GM21737 (cell line): ENCODE measurements around the gene TNN.

ENCODE experiments used
- ATAC-seq: cut with Tn5 transposase; IDR thresholded peaks from one replicate; pipeline ENCODE4 v1.9.1; 2021; ENCODE audit warnings: mild to moderate bottlenecking, moderate library complexity; ENCODE audit not compliant: unreplicated experiment

Gene TNN

DNA sequence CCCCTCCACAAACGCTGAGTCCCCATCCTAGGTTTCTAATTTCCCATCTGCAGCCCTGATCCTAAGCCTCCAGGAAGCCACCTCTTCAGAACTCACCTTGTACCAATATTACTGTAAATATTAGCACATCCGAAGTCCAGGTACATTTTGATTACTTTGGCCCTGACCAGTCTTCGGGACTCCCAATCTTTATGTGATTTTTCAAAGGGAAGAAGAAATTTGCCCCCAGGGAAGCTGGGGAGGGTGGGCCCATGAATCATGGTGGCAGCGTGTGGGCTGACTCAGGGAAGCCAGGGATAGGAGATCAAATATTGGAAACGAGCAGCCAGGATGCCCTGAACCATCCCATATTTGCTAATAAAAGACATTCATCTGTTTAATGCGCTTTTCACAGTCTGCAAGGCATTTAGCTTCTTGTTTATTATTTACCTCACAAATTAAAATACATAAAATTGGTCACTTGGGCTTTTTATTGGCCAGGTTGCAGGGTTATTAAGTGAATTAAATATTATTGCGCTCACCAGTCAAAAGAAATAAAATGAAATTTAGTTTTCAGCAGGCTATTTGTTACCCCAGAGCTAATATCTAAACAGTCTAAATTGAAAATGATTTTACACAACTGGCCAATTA lies 78.4 kb downstream of the TNN start:
- no peak for ATAC-seq

DNA sequence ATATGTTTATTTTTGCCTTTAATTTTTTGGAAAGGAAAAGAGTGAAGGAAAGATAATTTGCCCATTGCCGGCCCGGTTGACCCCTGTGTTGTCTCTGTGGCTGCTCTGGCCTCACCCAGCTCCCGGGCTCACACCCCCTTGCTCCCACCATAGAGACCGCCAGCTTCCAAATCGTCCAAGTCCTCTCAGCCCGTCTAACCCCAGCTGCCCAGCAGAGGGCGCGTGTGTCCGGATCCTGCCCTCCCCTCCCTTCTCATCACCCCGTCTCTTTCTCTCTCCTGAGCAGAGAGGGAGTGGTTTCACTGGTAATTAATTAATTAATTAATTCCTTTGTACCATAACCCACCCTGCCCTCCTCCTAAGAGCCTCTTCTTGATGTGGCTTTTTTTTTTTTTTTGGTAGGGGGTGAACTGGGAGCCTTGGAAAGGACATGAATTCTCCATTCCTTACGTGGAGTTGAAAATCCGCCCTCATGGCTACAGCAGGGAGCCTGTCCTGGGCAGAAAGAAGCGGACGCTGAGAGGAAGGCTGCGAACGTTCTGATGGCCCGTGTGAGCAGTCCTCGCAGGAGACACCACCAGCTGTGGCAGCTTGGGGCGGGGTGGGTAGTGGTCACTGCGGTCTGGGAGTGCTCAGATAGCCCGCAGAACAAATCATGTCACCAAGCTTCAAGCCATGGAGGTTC lies 79.0 kb downstream of the TNN start:
- ATAC-seq, result no peak

DNA sequence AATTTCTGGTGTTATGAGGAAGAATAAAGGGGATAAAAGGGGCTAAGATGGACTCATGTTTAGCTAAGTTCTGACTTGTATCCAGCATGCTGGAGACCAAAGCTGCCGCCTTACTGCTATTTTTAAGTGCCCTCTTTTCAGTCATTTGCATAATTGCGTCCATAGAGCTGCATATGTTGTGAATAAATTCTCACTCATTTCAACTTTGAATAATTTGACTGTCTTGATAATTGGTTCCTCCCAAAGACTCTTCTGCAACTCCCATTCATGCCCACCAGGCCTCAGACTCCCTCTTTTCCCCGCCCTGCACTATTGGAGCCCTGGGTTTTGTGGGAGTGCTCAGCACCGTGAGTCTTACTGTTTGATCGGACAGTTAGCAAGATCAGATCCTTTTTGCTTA lies 79.9 kb downstream of the TNN start:
- no peak for ATAC-seq

DNA sequence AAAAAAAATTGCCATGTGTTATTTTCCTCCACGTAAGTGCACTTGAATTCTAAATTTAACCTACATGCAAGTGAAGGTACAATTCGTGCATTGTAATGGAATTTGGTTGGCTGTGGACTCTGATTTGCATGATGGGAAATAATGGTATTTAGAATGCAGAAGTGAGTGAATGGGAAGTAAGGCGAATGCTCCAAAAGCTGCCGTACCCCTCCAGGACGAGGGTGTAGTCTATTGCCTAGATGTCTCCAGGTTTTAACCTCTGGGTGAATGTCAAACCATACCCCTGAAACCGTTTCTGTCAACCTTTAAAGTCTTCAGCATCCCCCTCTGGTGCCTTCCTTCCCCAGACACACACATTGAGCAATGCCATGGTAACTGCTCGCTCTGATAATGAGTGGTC lies 80.4 kb downstream of the TNN start:
- no peak for ATAC-seq

DNA sequence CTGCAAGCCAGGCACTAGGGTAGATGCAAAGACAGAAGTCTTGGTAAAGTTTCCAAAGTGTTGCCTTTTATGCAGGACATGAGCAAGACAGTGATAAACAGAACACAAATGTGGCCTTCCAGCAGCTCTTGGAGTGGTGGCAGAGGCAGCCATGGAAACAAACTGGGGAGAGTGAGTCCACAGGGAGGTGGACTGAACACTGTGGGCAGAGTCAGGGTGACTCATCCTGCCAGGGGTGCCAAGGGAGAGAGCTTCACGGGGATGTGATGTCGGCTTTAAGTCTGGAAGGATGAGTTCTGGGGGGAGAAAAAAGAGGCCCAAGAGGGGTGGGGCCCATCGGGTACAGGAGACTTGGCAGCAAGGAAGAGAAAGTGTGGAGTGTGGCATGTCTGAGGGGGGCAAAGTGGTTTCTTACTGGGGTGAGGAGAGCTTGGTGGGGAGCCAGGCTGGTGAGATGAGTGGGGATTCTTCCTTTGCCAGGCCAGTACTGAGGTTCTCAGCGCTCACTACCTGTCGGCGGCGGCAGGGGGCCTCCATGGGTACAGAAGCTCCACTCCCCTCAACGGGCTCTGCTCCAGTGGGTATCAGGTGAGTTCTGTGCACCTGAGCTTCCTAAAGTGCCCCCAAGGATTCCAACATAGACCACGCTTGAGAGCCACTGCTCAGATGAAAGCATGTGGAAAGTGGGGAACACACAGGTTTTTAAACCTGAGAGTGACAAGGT lies 83.1 kb downstream of the TNN start:
- ATAC-seq, result no peak

DNA sequence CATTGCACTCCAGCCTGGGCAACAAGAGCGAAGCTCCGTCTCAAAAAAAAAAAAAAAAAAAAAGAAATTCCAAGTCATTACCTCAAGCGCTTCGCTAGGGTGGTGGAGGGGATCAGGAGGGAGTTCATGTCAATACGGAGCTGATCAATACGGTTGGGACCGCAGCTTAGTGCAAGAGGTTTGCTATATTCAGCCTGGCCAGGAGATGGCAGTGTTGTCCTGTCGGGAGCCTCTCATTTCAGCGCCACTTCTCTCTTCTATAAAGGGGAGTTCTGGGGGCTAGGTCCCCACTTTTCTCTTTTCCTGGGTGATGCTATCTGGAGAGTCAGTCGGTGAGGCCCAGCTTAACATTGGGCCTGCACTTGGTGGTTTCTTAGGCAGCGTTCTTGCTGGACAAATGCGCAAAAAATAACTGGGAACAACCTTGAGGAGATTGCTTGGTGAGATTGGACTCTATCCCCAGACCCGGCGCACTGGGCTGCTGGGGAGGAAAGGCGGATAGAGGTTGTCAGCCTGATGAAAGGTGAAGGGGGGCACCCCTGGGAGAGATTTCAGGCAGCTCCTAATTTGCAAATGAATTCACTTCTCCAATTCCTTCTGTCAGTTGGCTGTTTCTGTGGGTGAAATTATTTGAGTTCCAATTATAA lies 84.5 kb downstream of the TNN start:
- ATAC-seq, result no peak

DNA sequence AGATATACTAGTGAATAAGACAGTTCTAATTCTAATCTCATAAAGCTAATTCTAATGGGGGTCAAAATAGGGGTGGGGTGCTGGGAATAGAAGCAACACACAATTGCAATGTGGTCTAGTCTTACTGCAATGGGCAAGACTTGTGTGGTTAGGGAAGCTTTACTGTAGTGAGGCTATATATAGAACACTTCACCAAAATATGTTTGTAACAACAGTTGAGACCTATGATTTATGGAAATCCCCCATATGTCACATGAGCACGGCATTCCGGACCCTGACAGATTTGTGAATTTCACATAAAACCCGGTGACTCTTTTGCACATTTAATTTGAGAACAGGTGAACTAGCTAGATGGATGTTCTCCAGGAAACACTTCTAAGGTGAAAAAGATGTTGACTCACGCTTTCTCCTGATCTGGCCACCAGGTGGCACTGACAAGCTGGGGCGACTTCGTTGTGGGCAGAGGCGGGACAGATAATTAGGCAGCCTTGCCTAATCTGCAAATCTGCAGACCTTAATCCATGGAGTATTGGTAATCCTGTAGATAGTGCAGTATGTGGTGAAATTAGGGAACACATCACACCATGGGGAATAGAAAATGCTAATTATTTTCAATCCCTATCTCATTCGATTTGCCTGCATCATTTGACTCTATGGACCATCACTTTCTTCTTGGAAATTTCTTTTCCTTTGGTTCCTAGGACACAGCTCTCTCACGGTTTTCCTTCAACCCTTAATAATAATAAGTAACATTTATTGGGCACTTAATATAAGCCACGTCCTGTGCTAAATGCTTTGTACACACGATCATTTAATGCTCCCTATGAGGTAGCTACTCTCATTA lies 87.2 kb downstream of the TNN start:
- no peak for ATAC-seq

DNA sequence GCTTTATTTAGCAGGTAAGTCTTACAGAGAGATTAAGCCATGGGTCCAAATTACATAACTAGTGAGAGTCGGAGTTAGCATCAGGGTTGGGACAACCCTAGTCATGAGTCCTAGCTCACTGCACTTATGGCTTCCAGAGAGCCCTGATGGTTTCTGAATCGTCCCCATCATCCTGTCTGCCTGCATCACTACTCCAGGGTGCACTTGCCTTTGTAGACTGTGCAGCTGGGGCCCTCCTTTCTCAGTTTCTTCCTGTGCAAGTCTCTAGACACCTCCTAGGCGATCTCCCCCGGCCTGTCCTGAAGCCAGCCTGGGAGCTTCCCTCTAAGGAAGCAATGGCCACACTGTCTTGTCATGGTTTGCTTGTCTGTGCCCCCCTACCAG lies 87.8 kb downstream of the TNN start:
- ATAC-seq, result no peak

DNA sequence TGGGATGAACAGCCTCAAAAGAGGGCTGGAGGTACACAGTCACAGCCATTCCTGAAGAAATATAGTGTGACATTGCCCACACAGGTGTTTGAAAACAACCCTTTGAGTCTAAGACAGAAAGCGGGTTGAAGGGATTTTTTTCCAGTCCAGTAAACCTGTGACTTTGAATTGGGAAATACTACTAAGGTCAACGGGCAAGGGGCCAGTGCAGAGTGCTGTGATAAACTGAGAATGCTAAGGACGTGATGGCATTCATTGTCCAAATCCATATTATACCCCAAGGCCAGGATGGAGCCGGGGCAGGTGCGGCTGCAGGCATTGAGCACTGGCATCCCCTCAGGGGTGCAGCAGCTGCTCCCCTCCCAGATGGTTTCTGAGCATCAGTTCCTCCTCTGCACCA lies 88.3 kb downstream of the TNN start:
- no peak for ATAC-seq

DNA sequence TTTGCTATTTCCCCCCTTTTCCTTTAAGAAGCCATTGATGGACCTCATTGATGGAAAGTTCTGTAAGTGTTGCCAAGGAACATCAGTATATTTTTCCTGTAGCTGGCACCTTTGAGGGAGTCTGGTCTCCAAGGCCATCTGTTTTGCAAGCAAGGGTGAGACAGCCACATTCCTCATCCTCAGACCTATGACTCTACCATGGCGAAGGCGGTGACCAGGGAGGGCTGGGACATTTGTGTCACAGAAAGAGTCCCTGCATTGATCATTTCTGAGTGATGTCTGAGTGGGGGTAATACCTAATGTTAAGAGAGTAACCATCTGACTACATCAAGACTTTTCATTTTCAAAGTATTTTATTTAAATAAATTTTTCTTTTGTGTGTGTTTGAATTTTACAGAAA lies 89.6 kb downstream of the TNN start:
- no peak for ATAC-seq

DNA sequence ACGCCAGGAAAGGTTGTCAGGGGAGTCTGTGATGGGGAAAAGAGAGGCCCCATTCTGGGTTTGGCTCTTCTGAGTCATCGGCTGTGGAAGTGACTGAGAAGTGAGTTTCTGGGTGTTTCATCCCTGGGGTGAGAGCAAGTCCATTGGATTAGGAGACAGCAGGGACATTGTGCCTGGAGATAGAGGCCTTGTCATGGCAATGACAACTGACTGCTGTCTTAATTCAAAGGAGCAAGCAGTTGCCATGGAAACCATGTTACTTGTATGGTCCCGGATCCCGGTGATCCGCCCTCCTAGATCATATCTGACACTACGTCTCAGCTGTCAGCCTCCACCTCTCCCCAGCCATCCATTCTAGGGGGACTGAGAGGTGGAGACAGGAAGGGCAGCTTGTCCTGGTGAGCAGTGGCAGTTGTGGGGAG lies 90.5 kb downstream of the TNN start:
- ATAC-seq, result no peak

DNA sequence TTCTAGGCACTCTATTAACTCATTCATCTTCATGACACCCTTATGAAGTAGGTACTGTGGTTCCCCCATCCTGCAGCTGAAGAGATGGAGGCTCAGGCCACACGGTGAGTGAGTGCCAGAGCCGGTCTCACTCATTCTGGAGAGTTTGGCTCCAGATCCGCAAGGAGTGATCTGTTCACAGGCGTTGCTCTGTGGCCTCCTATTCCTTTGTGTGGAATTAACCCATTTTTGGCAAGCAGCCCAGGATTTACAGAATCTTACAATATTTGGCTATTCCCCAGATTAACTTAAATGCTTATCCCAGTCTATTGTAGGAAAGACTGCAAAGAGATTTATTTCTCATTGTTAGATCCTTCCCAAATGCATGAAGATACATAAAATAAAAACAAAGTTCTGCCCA lies 95.3 kb downstream of the TNN start:
- ATAC-seq, result no peak

DNA sequence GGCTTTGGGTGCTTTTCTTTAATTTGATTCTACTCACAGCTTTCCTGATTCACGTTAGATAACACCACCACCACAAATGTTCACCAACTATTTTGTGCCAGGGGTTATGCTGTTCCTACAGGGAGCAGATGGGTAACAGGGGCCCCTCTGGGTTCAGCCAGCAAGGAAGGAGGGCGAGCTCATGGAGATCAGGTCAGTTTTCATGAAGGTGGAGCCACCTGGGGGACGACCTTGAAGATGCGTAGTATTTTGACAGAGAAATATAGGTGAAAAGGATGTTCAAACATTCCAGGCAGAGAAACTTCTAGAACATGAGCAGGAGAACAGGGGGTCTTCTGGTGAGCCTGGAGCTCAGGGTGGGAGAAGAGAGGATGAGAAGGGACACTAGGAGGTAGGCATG lies 96.1 kb downstream of the TNN start:
- ATAC-seq, result no peak

DNA sequence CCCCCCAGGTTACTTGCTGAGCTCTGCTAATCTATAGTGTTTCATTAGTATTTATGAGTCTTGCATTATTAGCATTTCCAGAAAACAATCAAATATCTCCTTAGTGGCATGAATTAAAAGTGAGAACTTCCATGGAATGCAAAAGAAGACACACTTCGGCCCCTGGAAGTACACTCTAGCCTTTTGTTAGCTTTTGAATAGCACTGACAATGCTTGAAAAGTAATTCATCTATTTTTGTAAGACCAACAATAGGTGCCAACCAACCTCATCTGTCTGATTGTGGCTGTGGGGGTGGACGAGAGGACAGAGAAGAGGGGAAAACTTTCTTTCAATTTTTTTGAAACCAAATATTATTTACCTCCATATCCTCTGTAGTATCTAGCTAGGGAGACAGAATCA lies 97.1 kb downstream of the TNN start:
- no peak for ATAC-seq

DNA sequence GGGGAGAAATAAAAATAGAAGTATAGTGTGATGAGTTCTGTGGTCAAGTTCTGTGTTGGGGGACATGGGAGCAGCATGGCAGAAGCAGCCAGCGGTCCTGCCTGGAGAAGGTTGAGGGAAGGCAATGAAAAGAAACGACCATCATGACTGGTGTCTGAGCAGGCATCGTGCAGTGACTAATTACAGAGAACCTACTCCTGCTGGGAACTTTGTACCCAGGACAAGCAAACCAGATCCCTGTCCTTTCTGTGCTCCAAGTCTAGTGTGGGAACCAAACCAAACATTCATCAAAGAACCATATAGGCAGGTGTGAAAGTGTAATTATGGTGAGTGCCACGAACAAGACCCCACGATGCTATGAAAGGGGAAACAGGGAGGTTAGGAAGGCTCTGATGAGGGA lies 99.1 kb downstream of the TNN start:
- ATAC-seq, result no peak

DNA sequence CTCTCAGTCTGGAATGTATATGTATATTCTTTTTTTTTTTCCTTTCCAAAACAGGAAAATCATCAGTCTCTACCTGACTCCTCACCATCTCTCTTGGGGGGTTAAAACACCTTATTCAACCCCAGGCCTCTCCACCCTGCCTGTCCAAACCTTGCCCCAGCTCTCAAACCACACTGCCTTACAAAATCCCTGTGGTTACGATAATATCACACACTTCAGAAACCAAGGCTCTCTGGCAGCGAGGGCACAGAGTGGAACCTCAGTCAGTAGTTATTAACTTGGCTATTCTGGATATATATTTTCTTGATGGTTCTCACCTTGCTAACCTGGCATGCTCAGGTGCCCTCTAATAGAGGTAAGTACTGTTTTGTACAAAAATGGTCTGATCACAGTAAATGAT lies 100.2 kb downstream of the TNN start:
- ATAC-seq, result no peak

DNA sequence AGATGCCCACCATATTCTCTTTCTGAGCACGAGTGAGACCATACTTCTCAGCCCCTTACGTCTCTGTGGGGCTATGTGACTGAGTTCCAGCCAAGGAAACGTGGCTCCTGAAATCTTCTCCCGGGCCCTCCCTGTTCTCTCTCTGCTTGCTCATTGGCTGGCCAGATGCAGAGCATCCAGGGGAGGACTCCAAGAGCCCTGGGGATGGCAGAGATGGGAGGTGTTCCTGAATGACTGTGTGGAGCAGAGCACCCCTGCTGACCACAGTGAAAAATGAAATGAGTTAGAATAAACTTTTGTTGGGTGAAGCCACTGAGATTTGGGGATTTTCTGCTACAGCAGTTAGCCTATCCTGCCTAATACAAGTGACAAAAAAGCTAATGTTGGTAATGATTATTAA lies 101.1 kb downstream of the TNN start:
- no peak for ATAC-seq

DNA sequence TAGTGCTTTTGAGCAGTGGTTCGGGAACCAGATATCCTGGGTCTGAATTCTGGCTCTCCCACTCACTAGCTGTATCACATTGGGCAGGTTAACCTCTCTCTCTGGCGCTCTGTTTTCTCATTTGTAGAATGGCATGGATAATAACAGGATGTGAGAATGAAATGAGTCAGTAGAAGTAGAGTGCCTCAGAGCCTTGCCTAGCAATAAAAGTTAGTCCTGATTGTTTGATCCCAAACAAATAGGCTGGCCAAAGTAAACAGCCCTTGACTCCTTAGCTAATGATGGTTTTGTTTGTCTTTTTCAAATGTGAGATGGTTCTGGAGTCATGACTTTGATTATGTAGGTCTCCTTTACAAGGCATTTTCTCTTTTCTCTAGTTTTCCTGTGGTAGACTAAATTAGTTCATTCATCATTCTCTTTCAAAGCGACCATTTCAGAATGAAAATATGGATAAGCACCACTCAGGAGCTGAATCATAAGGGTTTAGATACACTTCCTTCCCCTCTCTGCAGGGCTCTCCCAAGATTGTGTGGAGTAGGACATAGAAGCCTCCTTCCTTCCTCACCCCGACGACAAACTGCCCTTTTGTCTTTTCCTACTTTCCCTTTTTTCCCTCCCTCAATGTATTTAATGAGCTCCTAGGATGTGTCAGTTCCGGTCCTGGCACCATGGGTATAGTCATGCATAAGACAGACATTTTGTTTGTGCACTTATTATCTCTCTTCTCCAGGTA lies 101.8 kb downstream of the TNN start:
- no peak for ATAC-seq

DNA sequence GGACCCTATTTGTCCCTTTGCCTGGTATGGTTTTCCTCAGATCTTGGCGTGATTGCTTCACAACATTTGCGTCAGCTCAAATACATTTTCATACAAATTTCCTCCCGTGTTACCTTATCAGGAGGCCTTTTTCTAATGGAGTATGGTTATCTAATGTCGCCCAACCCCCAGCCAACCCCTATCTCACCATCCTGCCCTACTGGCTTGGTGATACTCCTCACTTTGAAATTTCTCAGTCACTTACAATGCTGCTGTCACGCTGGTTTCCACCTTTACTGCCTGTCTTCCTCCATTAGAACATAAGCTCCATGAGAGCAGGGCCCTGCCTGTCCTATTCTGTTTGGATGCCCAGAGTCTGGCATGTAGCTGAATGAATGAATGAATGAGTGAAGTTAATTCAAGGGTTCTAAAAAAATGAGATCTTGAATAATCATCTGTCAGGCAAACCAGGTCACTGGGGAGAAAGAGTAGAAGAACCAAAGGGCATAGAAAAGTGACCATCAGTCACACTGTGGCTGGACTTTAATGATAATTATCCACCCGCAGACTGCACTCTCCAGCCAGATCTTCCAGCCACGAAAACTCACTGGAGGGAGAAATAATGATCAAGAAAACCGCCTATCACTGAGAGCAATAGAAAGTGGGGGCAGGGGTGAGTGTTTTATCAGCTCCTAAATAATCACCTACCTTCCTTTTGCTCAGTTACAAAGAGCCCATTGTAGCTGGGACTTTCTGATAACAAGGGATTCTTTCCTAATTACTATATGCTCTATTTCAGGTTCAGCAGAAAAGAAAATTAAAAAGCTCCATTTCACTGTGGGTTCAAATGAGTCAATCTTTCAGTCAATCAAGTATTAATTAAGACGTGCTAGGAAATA lies 103.6 kb downstream of the TNN start:
- no peak for ATAC-seq
